Glutamatergic neuron (in vitro differentiated cells): Measurements from ENCODE around the gene SSBP4. TPM values are rescaled to one million over a fixed set of nuclear protein-coding genes. Genes with fewer than 3 reads are reported as not detected.
"Not testable (repeated sequence)": the region's sequence is repeated elsewhere in the genome, so short reads cannot be mapped to it uniquely, and the experiment has no call there.

Source experiments
- DNase-seq: peaks from one replicate; pipeline ENCODE4 v3.0.0; 2022
- H3K27ac Mint-ChIP-seq: one replicate; pipeline ENCODE4 v1.8.0; 2020; ENCODE audit warnings: mild to moderate bottlenecking, mixed read lengths, inconsistent platforms; ENCODE audit not compliant: unreplicated experiment
- H3K27me3 Mint-ChIP-seq: one replicate; pipeline ENCODE4 v1.8.0; 2020; ENCODE audit warnings: mild to moderate bottlenecking, moderate library complexity, mixed read lengths, inconsistent platforms; ENCODE audit not compliant: unreplicated experiment
- H3K36me3 Mint-ChIP-seq: one replicate; pipeline ENCODE4 v1.8.0; 2020; ENCODE audit warnings: mild to moderate bottlenecking, mixed read lengths, inconsistent platforms; ENCODE audit not compliant: unreplicated experiment
- H3K4me1 Mint-ChIP-seq: one replicate; pipeline ENCODE4 v1.8.0; 2020; ENCODE audit warnings: mild to moderate bottlenecking, low read depth, mixed read lengths, inconsistent platforms; ENCODE audit not compliant: unreplicated experiment
- H3K4me3 Mint-ChIP-seq: one replicate; pipeline ENCODE4 v1.8.0; 2020; ENCODE audit warnings: mild to moderate bottlenecking, mixed read lengths, inconsistent platforms; ENCODE audit not compliant: unreplicated experiment
- H3K9me3 Mint-ChIP-seq: one replicate; pipeline ENCODE4 v1.8.0; 2020; ENCODE audit warnings: mild to moderate bottlenecking, moderate library complexity, mixed read lengths, inconsistent platforms; ENCODE audit not compliant: unreplicated experiment
- CTCF ChIP-seq: fragments of 200-600 bp; sonication (generic); IDR thresholded peaks from one replicate; pipeline ENCODE4 v1.5.0; 2021; ENCODE audit not compliant: partially characterized antibody, unreplicated experiment
- total RNA-seq: library from RNA; stranded (reverse); fragmentation: NEBNext Ultra II Directional; extraction: Animal tissue kit (Norgen Biotek cat#: 25700); gene quantifications from one replicate; pipeline ENCODE4 v1.2.1, GENCODE V29; 2021; ENCODE audit not compliant: unreplicated experiment

SSBP4 gene
- total RNA-seq, 1 donor from 2014 or later: 177 TPM

- no peak for DNase-seq
- Mint-ChIP-seq H3K9me3 (no peaks in the 10 kb centered on the region), H3K27ac (no peak overlapping the region), H3K4me1 (no peaks in the 10 kb centered on the region), H3K27me3 (peaks cover 4% of the 10 kb centered on the region), H3K36me3 (no peaks in the 10 kb centered on the region), H3K4me3 (no peak overlapping the region)
- no peak for TF ChIP-seq CTCF
Observed at GRCh38 chr19:18401580-18402112, 17.6 kb upstream of the SSBP4 start.

- H3K4me3 Mint-ChIP-seq, H3K9me3 Mint-ChIP-seq, H3K36me3 Mint-ChIP-seq, H3K27ac Mint-ChIP-seq, H3K27me3 Mint-ChIP-seq, H3K4me1 Mint-ChIP-seq, DNase-seq: not testable (repeated sequence)
Observed at GRCh38 chr19:18402455-18403248, 16.5 kb upstream of the SSBP4 start.

- DNase-seq, H3K27ac Mint-ChIP-seq: not testable (repeated sequence)
Observed at GRCh38 chr19:18405754-18406153, 13.4 kb upstream of the SSBP4 start.

GRCh38 chr19:18406749-18407148, 12.4 kb upstream of the SSBP4 start:
- H3K9me3 Mint-ChIP-seq: peaks cover 3% of the 10 kb centered on the region
- peaks cover 5% of the 10 kb centered on the region for H3K27me3 Mint-ChIP-seq
- TF ChIP-seq CTCF: no peak
- no peak overlapping the region for H3K27ac Mint-ChIP-seq
- DNase-seq: no peak
- H3K4me3 Mint-ChIP-seq: no peak overlapping the region
- H3K36me3 Mint-ChIP-seq: no peaks in the 10 kb centered on the region
- peaks cover 2% of the 10 kb centered on the region for H3K4me1 Mint-ChIP-seq

More at GRCh38 chr19:18405754-18406153, 13.4 kb upstream of the SSBP4 start:
- H3K27me3 Mint-ChIP-seq, H3K4me3 Mint-ChIP-seq, H3K4me1 Mint-ChIP-seq, H3K9me3 Mint-ChIP-seq, H3K36me3 Mint-ChIP-seq: not testable (repeated sequence)

GRCh38 chr19:18408053-18408476, 11.1 kb upstream of the SSBP4 start:
- Mint-ChIP-seq H3K36me3 (no peaks in the 10 kb centered on the region), H3K4me1 (peaks cover 2% of the 10 kb centered on the region), H3K27ac (no peak overlapping the region), H3K4me3 (no peak overlapping the region), H3K9me3 (peaks cover 3% of the 10 kb centered on the region), H3K27me3 (peaks cover 3% of the 10 kb centered on the region)
- DNase-seq: no peak
- TF ChIP-seq CTCF: no peak

- Mint-ChIP-seq H3K27ac (no peak overlapping the region), H3K4me3 (no peak overlapping the region), H3K4me1 (peaks cover 14% of the 10 kb centered on the region), H3K27me3 (peaks cover 6% of the 10 kb centered on the region), H3K9me3 (peaks cover 6% of the 10 kb centered on the region), H3K36me3 (no peaks in the 10 kb centered on the region)
- no peak for DNase-seq
- no peak for TF ChIP-seq CTCF
Observed at GRCh38 chr19:18412610-18413239, 6.5 kb upstream of the SSBP4 start.
